BLaER1 (cell line): ENCODE data around the gene NRP2.
A peak's percentile ranks its signal among the peaks of the same experiment; 100 is the strongest.

Source experiments
- H3K27ac ChIP-seq: shearing (Covaris generic); formaldehyde crosslinking; 2 replicates; pipeline ENCODE4 v1.8.1; 2022
- H3K27me3 ChIP-seq: shearing (Covaris generic); formaldehyde crosslinking; 2 replicates; pipeline ENCODE4 v1.8.1; 2022
- H3K36me3 ChIP-seq: shearing (Covaris generic); formaldehyde crosslinking; 2 replicates; pipeline ENCODE4 v1.8.1; 2022
- H3K4me1 ChIP-seq: shearing (Covaris generic); formaldehyde crosslinking; 2 replicates; pipeline ENCODE4 v1.8.1; 2022
- H3K4me2 ChIP-seq: shearing (Covaris generic); formaldehyde crosslinking; 2 replicates; pipeline ENCODE4 v1.8.1; 2022
- H3K4me3 ChIP-seq: shearing (Covaris generic); formaldehyde crosslinking; 2 replicates; pipeline ENCODE4 v1.8.1; 2022
- H3K9ac ChIP-seq: shearing (Covaris generic); formaldehyde crosslinking; 2 replicates; pipeline ENCODE4 v1.8.1; 2022
- H3K9me3 ChIP-seq: shearing (Covaris generic); formaldehyde crosslinking; 2 replicates; pipeline ENCODE4 v1.8.1; 2022
- H4K20me1 ChIP-seq: shearing (Covaris generic); formaldehyde crosslinking; 2 replicates; pipeline ENCODE4 v1.8.1; 2022
- Cebpa-rat ChIP-seq: shearing (Covaris generic); IDR thresholded peaks from 2 replicates; pipeline ENCODE4 v1.8.1; 2022

Gene NRP2

DNA sequence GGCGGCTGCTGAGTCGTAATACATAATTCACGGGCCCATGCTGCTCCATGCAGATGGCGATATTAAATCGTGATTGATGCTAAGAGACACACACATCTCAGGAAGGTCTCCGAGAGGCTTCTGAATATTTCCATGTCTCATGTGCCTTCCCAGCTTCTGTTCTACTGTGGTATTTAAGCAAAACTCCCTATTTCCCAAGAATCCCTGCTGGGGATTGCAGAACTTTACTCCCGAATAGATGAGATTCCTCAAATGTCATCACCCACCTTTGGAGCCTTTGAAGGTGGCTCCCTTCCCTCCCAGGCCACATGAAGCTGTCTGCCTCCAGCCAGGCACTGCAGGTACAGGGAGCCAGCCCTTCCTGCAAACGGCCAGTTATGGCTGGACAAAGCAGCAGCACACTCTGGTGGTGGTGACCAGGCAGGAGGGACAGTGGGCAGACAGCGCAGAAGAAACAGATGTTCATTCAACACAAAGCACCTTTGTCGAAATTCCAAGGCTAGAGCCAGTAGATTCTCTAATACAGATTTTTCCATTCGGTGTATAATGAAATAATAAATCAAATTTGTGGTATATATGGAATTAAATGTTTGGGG, 14.1 kb downstream of the NRP2 start:
- Histone ChIP-seq H3K4me3 (no peak overlapping the region), H3K9ac (no peak overlapping the region), H4K20me1 (no peaks in the 10 kb centered on the region), H3K36me3 (no peaks in the 10 kb centered on the region), H3K4me2 (no peak overlapping the region), H3K9me3 (no peaks in the 10 kb centered on the region), H3K4me1 (peaks cover 17% of the 10 kb centered on the region), H3K27me3 (no peaks in the 10 kb centered on the region), H3K27ac (no peak overlapping the region)
- TF ChIP-seq Cebpa-rat, result no peak

- TF ChIP-seq Cebpa-rat, result no peak
These were observed 14.7 kb downstream of the NRP2 start for GRCh38 chr2:205696927-205697441.

GRCh38 chr2:205698286-205699268, 16.3 kb downstream of the NRP2 start:
- Histone ChIP-seq H3K4me3 (no peak overlapping the region), H3K4me2 (no peak overlapping the region), H3K9me3 (no peaks in the 10 kb centered on the region), H3K27ac (no peak overlapping the region), H3K9ac (no peak overlapping the region), H3K4me1 (peaks cover 29% of the 10 kb centered on the region), H3K36me3 (no peaks in the 10 kb centered on the region), H3K27me3 (no peaks in the 10 kb centered on the region), H4K20me1 (no peaks in the 10 kb centered on the region)
- no peak for TF ChIP-seq Cebpa-rat

More at GRCh38 chr2:205696927-205697441, 14.7 kb downstream of the NRP2 start:
- Histone ChIP-seq H3K27me3 (no peaks in the 10 kb centered on the region), H4K20me1 (no peaks in the 10 kb centered on the region), H3K4me3 (no peak overlapping the region), H3K4me1 (peaks cover 17% of the 10 kb centered on the region), H3K4me2 (no peak overlapping the region), H3K27ac (no peak overlapping the region), H3K36me3 (no peaks in the 10 kb centered on the region), H3K9me3 (no peaks in the 10 kb centered on the region), H3K9ac (no peak overlapping the region)

GRCh38 chr2:205699515-205700289, 17.4 kb downstream of the NRP2 start:
- TF ChIP-seq Cebpa-rat, result no peak
- H3K36me3 ChIP-seq, result no peaks in the 10 kb centered on the region
- H3K4me3 ChIP-seq, result no peak overlapping the region
- peaks cover 34% of the 10 kb centered on the region for H3K4me1 ChIP-seq
- no peaks in the 10 kb centered on the region for H4K20me1 ChIP-seq
- H3K27me3 ChIP-seq, result no peaks in the 10 kb centered on the region
- H3K9ac ChIP-seq, result no peak overlapping the region
- no peaks in the 10 kb centered on the region for H3K9me3 ChIP-seq
- peak overlapping the region; percentile 38 for H3K4me2 ChIP-seq
- H3K27ac ChIP-seq, result no peak overlapping the region

- H3K4me3 ChIP-seq, result no peak overlapping the region
- H3K9ac ChIP-seq, result no peak overlapping the region
- no peaks in the 10 kb centered on the region for H3K36me3 ChIP-seq
- H3K9me3 ChIP-seq, result no peaks in the 10 kb centered on the region
- H3K27ac ChIP-seq, result no peak overlapping the region
- no peak for TF ChIP-seq Cebpa-rat
- peaks cover 43% of the 10 kb centered on the region for H3K4me1 ChIP-seq
- H4K20me1 ChIP-seq, result no peaks in the 10 kb centered on the region
- peak overlapping the region; percentile 38 for H3K4me2 ChIP-seq
- no peaks in the 10 kb centered on the region for H3K27me3 ChIP-seq
These were observed 18.2 kb downstream of the NRP2 start for GRCh38 chr2:205700331-205701132.

DNA sequence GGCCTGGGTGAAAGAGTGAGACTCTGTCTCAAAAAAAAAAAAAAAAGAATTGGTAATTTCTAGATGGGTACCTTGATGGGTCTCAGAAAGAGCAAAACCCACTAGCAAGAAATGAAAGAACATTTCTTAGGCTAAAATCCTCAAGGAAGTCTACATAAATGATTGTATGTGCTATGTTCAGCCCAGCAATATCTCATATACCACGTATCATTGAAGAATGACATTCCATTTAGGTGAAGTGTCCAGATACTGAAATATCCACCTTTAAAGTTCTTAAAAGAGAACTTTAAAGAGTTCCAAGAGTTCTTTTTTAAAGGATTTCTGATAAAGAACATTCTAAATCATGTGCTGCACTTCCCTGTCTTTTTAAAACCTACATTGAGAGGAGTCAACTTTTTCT, 19.2 kb downstream of the NRP2 start:
- no peak overlapping the region for H3K27ac ChIP-seq
- H3K4me1 ChIP-seq, result peaks cover 52% of the 10 kb centered on the region
- no peak for TF ChIP-seq Cebpa-rat

GRCh38 chr2:205702576-205702975, 20.3 kb downstream of the NRP2 start:
- Histone ChIP-seq H3K9me3 (no peaks in the 10 kb centered on the region), H3K27ac (no peak overlapping the region), H3K9ac (no peak overlapping the region), H4K20me1 (no peaks in the 10 kb centered on the region), H3K4me3 (no peak overlapping the region), H3K27me3 (no peaks in the 10 kb centered on the region), H3K4me2 (0 out of 2 replicates have a peak overlapping the region, but pooled peaks have one; percentile 8), H3K36me3 (no peaks in the 10 kb centered on the region), H3K4me1 (peaks cover 63% of the 10 kb centered on the region)
- TF ChIP-seq Cebpa-rat, result no peak

More for the DNA sequence above, 19.2 kb downstream of the NRP2 start:
- H3K36me3 ChIP-seq, result no peaks in the 10 kb centered on the region
- no peak overlapping the region for H3K4me2 ChIP-seq
- no peak overlapping the region for H3K9ac ChIP-seq
- H3K27me3 ChIP-seq, result no peaks in the 10 kb centered on the region
- H3K4me3 ChIP-seq, result no peak overlapping the region
- H4K20me1 ChIP-seq, result no peaks in the 10 kb centered on the region
- no peaks in the 10 kb centered on the region for H3K9me3 ChIP-seq

GRCh38 chr2:205703471-205704126, 21.3 kb downstream of the NRP2 start:
- H3K4me1 ChIP-seq, result peaks cover 73% of the 10 kb centered on the region

More at GRCh38 chr2:205703471-205704126, 21.3 kb downstream of the NRP2 start:
- Histone ChIP-seq H3K9me3 (no peaks in the 10 kb centered on the region), H3K27ac (no peak overlapping the region), H3K27me3 (no peaks in the 10 kb centered on the region), H4K20me1 (no peaks in the 10 kb centered on the region), H3K4me2 (no peak overlapping the region), H3K36me3 (no peaks in the 10 kb centered on the region), H3K9ac (no peak overlapping the region), H3K4me3 (no peak overlapping the region)
- no peak for TF ChIP-seq Cebpa-rat
